Progenitor cell of endocrine pancreas (in vitro differentiated cells): ENCODE data around the gene TST. TPM values are rescaled to one million over a fixed set of nuclear protein-coding genes. Genes with fewer than 3 reads are reported as not detected.

Source experiments
- DNase-seq: peaks from one replicate; pipeline ENCODE4 v3.0.0; 2021; ENCODE audit warnings: low spot score; ENCODE audit not compliant: unreplicated experiment
- H3K27ac Mint-ChIP-seq: 2 replicates; pipeline ENCODE4 v1.8.0; 2021; ENCODE audit warnings: mild to moderate bottlenecking, moderate library complexity, mixed read lengths
- H3K27me3 Mint-ChIP-seq: 2 replicates; pipeline ENCODE4 v1.8.0; 2021; ENCODE audit warnings: mixed read lengths
- H3K36me3 Mint-ChIP-seq: 2 replicates; pipeline ENCODE4 v1.8.0; 2022; ENCODE audit warnings: mixed read lengths; ENCODE audit not compliant: insufficient read depth
- H3K4me1 Mint-ChIP-seq: 2 replicates; pipeline ENCODE4 v1.8.0; 2021; ENCODE audit warnings: low read depth, mixed read lengths
- H3K4me3 Mint-ChIP-seq: 2 replicates; pipeline ENCODE4 v1.8.0; 2021; ENCODE audit warnings: low read depth, mild to moderate bottlenecking, moderate library complexity, mixed read lengths
- H3K9me3 Mint-ChIP-seq: 2 replicates; pipeline ENCODE4 v1.8.0; 2021; ENCODE audit warnings: low read depth, mixed read lengths
- CTCF ChIP-seq: fragments of 200-600 bp; sonication (generic); IDR thresholded peaks from one replicate; pipeline ENCODE4 v1.5.0; 2021; ENCODE audit warnings: antibody characterized with exemption, mild to moderate bottlenecking; ENCODE audit not compliant: unreplicated experiment
- total RNA-seq: library from RNA; stranded (reverse); gene quantifications from 2 replicates; pipeline ENCODE4 v1.2.1, GENCODE V29; 2021

TST gene
- total RNA-seq, 1 donor from 2014 or later, result 44.5 TPM

GRCh38 chr22:37060801-37061610, 41.8 kb upstream of the TST start:
- no peak for TF ChIP-seq CTCF
- no peak for DNase-seq
- no peak overlapping the region for H3K27ac Mint-ChIP-seq
- H3K4me3 Mint-ChIP-seq, result no peak overlapping the region
- H3K36me3 Mint-ChIP-seq, result peaks cover 2% of the 10 kb centered on the region
- no peaks in the 10 kb centered on the region for H3K27me3 Mint-ChIP-seq
- H3K4me1 Mint-ChIP-seq, result peaks cover 2% of the 10 kb centered on the region
- no peaks in the 10 kb centered on the region for H3K9me3 Mint-ChIP-seq

- H3K4me3 Mint-ChIP-seq, result no peak overlapping the region
- H3K4me1 Mint-ChIP-seq, result no peaks in the 10 kb centered on the region
- no peak overlapping the region for H3K27ac Mint-ChIP-seq
- peaks cover 2% of the 10 kb centered on the region for H3K36me3 Mint-ChIP-seq
- H3K27me3 Mint-ChIP-seq, result no peaks in the 10 kb centered on the region
- TF ChIP-seq CTCF, result no peak
- no peaks in the 10 kb centered on the region for H3K9me3 Mint-ChIP-seq
- DNase-seq, result no peak
These were observed 40.7 kb upstream of the TST start for GRCh38 chr22:37059876-37060449.

- Mint-ChIP-seq H3K9me3 (no peaks in the 10 kb centered on the region), H3K27me3 (no peaks in the 10 kb centered on the region), H3K4me3 (no peak overlapping the region), H3K4me1 (no peaks in the 10 kb centered on the region), H3K36me3 (peaks cover 2% of the 10 kb centered on the region), H3K27ac (no peak overlapping the region)
- TF ChIP-seq CTCF, result no peak
- no peak for DNase-seq
These were observed 39.9 kb upstream of the TST start for GRCh38 chr22:37058917-37059701.

- peaks cover 2% of the 10 kb centered on the region for H3K36me3 Mint-ChIP-seq
- H3K4me1 Mint-ChIP-seq, result peaks cover 2% of the 10 kb centered on the region
- TF ChIP-seq CTCF, result no peak
- no peaks in the 10 kb centered on the region for H3K27me3 Mint-ChIP-seq
- DNase-seq, result no peak
- H3K4me3 Mint-ChIP-seq, result no peak overlapping the region
- H3K9me3 Mint-ChIP-seq, result no peaks in the 10 kb centered on the region
- no peak overlapping the region for H3K27ac Mint-ChIP-seq
These were observed 38.7 kb upstream of the TST start for GRCh38 chr22:37057796-37058510.

GRCh38 chr22:37057226-37057625, 38.0 kb upstream of the TST start:
- peaks cover 4% of the 10 kb centered on the region for H3K27me3 Mint-ChIP-seq
- no peak for DNase-seq
- no peak overlapping the region for H3K27ac Mint-ChIP-seq
- no peaks in the 10 kb centered on the region for H3K9me3 Mint-ChIP-seq
- peaks cover 2% of the 10 kb centered on the region for H3K36me3 Mint-ChIP-seq
- H3K4me1 Mint-ChIP-seq, result peaks cover 5% of the 10 kb centered on the region
- H3K4me3 Mint-ChIP-seq, result no peak overlapping the region
- no peak for TF ChIP-seq CTCF
